Activated CD4-positive, alpha-beta T cell treated with anti-CD3 and anti-CD28 coated beads for 4 hours (primary cell): Measurements from ENCODE around the gene FAM149A.
A peak's percentile ranks its signal among the peaks of the same experiment; 100 is the strongest.

Experiments used
- DNase-seq, 2 donors: peaks; one replicate each; pipeline ENCODE4 v3.0.0-alpha.2; 2020

Gene FAM149A

DNA sequence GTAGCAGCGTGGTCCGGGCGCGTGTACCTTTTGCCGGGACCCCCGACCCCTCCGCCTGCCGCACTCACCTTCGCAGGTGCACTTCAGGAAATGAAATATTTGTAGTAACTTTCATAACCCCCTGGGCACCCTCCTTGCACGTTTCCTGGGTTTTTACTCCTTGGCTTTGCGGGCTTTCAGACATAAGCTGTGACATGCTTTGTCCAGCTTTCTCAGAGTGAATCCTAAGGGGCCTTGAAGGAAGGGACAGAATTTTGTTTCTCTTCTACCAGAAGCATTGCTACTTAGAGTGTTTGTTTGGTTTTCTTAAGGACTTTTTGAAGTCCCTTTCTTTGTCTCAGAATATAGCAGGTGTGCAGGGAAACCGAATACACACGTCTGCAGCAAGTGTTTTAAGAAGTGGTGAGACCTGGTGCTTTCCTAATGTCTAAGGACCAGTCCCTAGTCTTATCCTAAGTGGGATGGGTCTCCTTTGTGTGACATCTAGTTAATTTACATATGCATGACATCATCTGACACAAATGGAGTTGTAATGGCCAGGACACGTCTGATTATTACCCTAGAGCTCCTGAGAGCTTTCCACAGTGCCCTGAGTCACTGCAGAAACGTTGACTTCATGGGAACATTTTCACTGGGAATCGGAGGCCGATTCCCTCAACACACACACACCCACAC is 1.3 kb downstream of the FAM149A start:
- no peak for DNase-seq

DNA sequence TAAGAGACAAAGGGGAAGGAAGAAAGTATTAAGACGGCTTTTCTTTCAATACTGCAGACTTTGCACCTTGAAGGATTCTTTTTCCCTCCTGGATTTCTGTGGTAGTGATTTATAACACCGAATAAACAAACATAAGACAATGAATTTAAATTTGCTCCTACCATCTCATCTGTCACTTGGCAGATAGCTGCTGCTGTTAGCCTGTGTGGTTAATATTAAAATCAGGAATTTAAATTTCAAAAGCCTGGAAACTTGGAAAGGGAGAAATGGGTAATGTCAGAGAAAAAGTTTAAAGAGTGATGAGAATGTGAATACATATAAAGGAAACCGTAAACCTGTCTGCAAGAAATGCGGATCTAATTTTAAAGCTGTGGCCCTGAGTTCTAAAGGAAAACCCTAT is 3.4 kb downstream of the FAM149A start:
- no peak for DNase-seq

DNA sequence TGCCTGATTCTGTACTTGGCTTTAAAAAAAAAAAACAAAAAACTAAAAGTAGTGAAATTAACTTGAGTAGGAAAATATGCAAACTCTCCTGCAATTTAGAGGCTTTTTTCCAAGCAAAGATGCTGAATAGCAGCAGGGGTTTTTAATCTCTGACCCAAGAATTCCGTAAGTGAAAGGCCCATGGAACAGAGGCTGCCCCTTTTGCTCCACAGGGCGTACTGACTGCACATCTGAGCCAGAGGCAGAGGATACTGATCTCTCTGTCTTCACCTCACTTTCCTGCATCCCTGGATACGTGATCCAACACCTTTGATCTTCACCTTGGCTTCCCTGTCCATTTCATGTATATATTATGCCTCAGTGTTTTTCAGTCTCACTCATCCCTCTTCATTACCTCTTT is 3.9 kb downstream of the FAM149A start:
- DNase-seq = no peak

DNA sequence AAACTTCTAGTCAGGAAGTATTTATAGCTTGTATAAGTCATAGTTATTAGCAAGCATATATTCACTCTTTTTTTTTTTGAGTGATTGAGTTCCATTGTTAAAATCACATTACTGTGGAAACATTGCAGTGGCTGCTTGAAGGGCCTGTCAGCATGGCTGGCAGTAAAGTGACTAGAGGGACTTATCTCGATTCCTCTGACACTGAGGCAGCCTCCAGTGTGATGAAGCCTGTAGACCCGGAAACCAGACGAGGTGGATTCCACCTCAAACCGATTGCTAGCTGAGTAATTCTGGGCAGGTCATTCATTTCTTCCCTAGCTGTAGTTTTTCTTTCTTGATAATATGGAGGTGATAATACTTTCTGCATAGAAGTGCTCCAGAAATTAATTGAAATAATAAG is 4.7 kb downstream of the FAM149A start:
- no peak for DNase-seq

DNA sequence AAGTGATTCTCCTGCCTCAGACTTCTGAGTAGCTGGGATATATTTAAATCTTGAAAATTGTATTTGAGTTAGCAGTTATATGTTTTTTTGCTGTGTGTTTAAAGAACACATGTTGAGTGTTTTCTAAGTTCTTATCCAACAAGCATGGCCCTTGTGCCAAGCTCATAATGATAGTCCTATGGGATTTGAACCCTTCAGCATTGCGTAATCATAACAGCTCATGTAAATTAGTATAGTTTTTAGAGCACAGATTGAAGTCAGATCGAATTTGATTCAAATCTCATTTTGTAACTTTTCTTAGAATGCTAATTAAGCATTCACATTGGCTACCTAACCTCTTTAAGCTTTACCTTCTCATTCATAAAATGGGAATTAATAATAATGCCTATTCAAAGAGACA is 12.2 kb downstream of the FAM149A start:
- no peak for DNase-seq

DNA sequence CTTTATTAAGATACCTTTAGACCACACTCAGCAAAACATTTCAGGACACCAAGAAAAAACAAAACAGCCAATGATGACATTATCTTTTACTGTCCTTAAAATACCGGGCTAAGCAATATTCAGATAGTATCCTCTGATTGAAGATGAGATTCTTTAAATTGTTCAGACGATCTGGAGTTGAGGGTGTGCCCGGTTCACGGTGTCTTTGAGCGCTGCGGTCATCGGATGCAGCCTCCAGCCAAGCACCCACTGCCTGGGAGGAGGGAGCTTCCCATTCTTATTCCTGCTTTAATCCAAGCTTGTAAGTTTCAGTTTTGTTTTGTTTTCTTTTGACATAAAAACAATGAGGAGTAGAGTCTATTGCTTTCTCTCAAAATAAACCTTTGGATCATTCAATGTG is 14.1 kb downstream of the FAM149A start:
- DNase-seq = no peak

DNA sequence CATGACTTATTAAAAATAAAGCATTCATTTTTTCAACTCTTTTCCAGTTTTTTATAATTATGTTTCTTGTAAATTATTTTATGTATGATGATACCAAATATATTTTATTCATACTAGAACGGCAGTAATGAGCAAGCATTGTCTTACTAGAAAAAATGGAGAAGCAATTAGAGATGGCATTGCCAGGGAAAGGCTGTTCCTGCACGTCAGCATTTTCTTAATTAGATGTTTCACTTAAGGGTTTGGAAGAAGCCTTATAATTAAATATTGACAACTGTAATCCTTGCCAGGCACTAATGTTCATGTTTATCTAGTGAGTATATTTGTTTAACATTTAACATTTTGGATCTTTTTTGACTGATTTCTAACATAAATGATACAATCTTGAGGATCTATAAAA is 16.6 kb downstream of the FAM149A start:
- DNase-seq = no peak

DNA sequence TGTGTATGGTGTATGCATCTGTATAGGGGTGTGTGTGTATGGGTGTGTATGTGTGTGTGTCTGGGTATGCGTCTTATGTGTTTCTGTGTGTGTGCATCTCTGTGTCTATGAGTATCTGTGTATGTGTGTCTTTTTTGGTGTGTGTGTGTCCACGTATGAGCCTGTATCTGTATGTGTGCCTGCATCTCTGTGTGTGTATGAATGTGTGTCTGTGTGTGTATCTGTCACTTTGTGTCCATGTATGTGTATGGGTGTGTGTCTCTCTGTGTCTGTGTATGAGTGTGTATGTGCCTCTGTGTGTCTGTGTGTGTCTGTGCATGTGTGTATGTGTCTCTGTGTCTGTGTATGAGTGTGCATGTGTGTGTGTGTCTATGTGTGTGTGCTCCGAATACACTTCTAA is 24.3 kb downstream of the FAM149A start:
- no peak for DNase-seq

DNA sequence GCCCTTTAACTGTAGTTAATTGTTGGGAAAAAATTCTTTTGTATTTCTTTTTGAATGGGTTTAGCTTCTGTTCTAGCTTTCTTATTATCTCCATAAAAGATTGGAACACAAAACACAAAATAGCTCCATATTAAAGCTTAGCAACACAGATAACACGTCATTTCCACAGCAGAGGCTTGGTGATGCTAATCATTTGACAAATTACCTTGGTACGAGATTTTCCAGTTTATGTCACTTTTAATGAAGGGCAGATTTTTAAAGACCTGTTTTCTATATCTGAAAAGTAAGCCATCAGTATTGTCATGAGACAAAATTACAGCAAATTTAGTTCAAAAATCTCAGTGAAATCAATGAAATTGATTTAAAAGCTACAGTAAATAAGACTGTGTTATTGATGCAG is 27.4 kb downstream of the FAM149A start:
- DNase-seq = no peak

DNA sequence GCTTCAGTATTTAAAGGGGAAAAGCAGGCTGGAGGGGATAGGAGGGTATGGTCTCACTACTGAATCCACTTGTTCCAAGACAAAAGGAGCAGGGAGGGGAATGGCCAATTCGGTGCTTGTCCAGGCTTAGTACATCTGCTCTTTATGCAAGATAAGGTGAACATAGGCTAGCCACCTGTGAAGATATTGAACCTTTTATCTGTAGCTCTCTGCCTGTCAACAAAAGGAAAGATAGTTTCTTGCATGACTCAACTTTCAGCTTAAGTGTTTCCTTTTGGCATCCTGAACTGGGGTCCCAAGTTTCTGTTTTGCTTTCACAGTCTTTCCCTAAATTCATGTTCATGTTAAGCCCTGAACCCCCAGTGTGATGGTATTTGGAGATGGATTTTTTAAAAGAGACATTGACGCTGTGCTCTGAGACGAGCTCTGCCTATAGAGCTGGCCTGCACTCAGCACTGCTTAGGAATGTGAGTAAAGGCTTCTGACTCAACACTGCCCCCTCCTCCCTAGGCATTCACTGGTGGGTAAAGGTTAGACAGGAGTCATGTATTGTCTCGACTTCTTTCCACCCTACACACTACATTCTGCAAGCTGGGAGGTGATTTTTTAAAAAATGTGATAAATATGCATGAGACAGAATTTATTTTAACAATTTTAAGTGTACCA is 28.2 kb downstream of the FAM149A start:
- no peak for DNase-seq

DNA sequence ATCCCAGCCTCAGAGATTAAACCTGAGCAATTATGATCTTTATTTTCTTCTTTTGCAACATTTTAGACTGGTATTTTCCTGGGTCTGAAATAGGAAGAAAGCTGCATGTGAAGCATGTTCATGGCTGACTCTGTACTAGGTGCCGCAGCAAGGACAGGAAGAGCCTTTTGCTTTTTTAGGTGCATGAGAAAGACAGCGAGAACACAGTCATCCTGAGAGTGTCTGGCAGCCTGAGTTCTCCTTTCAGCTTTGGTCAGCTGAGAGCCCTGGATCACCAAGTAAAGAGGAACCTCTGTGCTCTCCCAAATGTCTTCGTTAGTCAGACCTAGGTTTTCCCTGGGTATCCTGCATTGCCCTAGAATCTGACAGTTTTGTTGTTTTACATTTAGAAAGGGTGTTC is 29.8 kb downstream of the FAM149A start:
- no peak for DNase-seq

DNA sequence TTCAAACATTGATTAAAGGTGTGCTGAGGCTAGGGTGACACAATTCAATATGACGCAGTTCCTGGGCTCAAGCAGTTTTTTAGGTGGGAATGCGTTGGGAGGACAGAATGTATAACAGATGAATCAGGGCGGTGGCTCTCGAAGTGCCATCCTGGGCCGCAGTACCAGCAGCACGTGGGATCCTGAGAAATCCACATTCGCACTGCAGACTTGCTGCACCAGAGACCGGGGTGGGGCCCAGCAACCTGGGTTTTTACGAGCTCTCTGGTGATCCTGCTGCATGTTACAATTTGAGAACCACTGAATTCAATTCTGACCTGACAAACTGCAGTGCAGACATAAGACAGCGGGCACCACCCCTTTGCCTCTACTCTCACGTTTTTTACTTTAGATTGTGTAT is 30.4 kb downstream of the FAM149A start:
- no peak for DNase-seq

DNA sequence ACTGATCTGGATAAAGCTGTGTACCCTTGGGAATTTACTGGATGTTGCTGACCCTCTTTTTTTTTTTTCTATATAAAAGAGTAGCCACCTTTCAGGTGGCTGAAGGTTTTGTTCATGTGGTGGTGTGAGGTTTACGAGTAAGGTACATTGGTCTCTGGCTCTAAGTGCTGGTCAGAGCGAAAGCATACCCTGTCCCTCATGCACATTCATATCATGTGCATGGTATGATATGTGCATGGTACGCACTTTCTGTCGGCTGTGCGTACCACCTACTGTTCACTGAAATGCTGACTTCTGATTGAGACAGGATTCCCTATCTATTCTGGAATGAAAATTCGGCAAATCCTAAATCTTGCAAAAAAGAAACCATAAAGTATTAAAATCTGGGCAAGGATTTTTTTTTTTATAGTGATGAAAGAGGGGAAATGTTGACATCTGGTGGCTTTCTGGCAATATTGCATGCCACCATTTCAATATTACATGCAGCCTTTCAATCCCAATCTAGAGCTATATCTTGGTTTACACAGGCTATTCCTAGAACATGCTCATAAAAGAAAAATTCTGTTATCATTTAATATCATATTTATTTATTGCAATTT is 32.8 kb downstream of the FAM149A start:
- no peak for DNase-seq

DNA sequence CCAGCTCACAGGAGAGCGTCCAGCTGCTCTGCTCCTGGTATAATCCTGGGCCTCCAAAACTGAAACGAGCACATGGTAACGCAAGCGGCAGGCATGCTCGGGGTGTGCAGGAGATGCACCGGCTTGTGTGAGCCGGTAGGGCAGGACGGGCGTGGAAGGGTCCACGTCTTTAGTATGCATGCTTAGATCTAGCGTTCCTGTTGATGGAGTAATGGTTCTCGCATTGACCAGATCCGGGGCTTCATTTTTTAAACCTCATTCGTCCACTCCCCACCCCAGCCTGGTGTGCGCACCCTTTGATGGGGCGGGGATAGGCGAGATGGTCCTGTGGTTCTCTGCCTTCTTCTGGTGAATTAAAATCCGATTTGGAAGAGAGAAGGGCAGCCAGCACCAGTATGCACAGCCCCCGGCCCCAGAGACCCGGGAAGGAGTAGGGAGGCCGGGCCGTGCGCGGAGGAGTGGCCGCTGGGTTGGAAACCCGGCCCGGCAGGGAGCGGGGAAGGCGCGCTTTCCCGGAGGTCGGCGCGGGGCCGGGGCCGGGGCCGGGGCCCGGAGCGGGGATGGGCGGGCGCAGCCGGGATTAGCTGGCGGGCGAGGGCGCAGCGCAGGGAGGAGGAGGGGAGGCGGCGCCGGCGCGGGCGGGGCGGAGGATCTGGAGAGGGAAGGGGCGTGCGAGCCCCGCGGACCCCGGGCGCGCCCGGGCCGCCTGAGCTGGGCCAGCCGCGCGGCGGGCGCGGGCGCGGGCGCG is 39.9 kb downstream of the FAM149A start:
- DNase-seq = no peak

DNA sequence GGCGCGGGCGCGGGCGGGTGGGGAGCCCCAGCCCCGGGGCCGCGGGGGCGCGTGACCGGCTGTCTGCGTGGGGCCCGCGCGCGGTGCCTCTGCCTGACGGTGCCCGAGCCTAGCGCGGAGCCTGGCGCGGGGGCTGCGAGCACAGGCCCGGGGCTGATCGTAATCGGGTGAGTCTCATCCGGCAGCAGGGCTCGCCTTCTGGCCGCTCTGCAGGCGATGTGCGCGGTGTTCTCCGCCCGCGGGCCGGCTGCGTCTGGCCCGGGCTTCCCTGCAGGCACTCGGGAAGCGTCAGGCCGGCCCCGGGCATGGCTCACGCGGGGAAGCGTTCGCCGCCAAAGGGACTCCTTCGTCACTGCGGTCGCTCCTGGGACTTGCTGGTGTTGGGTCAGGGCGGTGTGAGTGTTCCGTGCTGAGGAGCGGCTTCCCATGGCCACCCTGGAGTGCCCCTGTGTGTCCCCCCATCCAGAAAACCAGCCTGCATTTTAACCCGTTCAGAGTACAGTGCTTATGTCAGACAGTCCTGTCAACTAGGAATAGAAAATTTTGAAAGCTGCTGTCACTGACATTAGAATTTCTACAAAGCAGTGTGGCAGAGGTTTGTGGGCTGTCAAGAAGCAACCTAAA is 40.6 kb downstream of the FAM149A start:
- no peak for DNase-seq

DNA sequence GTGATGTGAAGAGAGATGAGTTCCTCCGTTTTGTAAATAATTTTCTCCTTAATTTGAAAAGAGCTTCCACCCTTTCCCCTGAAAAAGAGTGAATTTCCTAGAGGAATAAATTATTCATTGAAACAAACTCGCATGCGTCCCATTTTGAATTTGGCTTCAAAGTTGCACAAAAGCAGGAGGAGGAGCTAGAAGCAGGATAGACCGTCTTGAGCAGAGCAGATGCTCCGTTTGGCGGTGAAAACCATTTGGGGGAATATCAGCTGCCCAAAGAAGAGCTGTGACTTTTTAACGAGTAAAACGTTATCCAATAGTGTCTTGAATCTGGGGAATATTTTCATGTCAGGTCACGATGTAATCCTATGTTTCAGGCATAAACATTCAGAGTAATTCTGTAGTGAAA is 42.0 kb downstream of the FAM149A start:
- DNase-seq = no peak

DNA sequence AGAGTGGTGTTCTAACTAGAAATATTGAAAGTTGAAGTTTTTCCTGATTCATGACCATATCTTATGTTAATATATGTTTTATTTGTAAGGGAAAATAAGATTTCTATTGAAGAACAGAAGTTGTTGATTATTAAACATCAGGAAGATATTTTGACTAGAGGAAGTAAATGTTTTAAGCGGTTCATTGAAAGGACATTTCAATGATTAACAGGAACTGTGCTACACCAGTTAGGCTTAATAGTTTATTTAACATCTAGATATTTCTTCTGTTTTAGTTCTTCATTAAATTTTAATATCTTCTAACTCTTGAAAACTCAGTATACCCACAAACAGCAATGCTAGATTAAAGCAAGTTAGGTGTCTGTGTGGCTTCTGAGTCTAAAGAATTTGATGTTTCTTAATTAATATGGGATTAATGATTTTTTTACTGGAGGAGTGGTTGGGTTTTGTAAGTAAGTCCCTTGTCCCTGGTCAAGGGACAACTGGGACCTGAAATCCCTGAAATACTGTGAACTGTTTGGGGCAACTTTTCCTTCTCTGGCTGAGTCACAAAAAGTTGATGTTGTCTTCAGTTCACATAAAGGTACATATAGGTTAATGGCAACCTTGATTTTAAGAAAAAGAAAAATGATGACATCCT is 44.0 kb downstream of the FAM149A start:
- DNase-seq = no peak

DNA sequence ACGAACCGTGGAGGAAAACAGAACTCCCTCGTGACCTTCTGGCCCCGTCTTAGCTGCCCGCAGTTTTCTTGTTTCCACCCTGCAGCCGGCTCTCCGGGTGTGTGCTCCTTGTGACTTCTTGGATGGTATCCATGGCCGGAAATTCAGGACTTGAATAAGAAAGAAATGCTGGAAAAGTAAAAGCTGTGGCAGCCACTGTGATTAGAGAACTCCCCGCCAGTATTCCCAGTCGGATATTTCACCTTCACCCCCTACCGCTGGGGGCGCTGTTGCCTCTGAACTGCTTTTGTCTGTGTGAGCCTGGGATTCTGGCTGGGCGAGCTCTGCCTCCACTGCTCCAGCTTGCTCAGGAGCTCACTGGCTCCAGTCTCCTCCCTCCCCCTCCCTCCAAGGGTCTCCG is 45.4 kb downstream of the FAM149A start:
- DNase-seq = peak in 1 of 2 donors; percentile 52

DNA sequence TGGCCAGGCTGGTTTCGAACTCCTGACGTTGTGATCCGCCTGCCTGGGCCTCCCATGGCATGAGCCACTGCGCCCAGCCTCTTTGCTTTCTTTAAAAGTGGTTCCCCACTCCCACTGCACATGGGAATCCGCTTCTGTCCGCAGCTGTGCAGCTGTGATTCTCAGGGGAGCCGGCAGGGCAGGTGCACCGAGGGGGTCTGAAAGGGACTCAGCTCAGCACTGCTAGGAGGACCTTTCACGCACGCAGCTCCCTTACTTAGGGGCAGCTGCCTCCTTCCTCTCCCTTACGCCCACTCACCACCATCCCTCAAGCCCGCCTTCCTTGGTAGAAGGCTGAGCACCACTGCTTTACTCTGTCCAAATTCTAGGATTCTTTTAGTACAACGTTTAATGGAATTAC is 46.4 kb downstream of the FAM149A start:
- DNase-seq = no peak

DNA sequence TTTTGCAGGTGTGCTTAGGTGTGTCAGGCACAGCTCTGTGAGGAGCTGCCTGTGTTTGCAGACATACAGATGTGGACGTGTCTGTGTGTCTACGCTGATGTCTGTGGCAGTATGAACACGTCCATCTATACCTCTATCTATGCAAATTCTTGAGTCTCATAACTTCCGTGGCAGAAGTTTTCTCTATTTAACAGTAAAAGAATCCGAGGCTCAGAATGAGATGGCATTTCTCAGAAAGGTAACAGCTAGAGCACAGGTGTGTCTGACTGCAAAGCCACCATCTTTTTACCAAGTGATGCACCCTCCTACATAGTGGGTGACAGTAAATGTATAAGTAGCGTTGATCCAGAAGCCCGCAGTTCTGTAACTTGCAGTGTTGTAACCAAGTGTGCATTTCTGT is 47.0 kb downstream of the FAM149A start:
- DNase-seq = no peak

DNA sequence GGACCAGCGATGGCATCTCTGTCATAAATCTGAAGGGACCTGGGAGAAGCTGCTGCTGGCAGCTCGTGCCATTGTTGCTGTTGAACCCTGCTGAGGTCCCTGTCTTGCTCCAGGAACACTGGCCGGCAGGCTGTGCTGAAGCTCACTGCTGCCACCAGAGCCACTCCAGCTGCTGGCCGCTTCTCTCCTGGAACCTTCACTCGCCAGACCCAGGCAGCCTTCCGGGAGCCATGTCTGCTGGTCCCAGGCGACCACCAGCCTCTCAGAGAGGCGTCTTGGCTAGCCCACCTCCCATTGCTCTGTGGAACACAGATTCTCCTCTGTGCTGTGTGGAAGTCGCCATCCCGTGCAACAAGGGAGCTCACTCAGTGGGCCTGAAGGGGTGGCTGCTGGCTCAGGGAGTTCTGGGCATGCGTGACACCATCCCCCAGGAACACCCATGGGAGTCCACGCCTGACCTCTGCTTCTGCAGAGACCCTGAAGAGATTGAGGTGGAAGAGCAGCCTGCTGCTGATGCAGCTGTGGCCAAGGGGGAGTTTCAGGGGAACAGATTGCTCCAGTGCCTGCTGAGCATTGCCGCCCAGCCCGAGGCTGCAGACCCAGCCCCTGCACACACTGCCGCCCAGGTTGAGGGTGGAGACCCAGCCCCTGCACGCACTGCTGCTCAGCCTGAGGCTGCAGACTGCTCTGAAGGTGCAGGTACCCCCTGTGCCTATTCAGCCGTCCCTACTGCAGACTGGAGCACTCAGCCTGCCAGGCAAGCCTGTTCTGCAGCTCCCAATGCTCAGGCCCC is 53.7 kb downstream of the FAM149A start:
- no peak for DNase-seq

DNA sequence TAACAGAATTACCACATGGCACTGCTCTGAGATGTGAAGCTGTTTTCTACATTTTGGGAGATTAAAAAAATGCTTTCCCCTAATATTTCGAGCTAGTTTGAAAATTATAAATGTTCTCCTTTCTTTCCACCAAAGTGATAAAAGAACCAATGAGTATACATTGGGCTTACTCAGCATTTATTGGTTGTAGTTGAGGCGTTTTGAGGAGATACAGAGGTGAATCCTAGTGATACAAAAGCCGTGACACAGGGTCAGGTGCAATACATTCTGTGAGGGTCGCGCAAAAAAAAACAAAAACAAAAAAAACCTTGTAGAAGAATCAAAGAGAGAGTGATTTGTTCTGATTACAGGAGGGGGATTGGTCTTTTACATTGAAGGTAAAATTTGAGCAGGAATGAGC is 54.5 kb downstream of the FAM149A start:
- no peak for DNase-seq
